K562 (cell line): ENCODE data around the gene PACS1.

Experiments used
- CTCF ChIP-seq, 3 experiments: IDR thresholded peaks in 2 of 3; conservative IDR thresholded peaks in 1 of 3; 2 replicates each; pipeline ENCODE4 v1.5.1; 2011 to 2012; ENCODE audit warnings: low read length in 3 of 3, mild to moderate bottlenecking in 3 of 3, control low read depth in 2 of 3, improper control_type of control experiment in 1 of 3, inconsistent platforms in 1 of 3, low read depth in 1 of 3, mixed read lengths in 1 of 3, moderate library complexity in 1 of 3; ENCODE audit not compliant: insufficient read depth in 2 of 3
- EHMT2 ChIP-seq: fragments of 450-650 bp; IDR thresholded peaks from 2 replicates; pipeline ENCODE4 v1.6.1; 2018; ENCODE audit warnings: antibody characterized with exemption
- HDAC2 ChIP-seq: fragments of 450-650 bp; IDR thresholded peaks from 2 replicates; pipeline ENCODE4 v1.6.1; 2016; ENCODE audit warnings: mild to moderate bottlenecking
- HDAC6 ChIP-seq: IDR thresholded peaks from 2 replicates; pipeline ENCODE4 v1.6.1; 2012; ENCODE audit warnings: low read depth, mild to moderate bottlenecking, control low read depth, inconsistent platforms, low read length, moderate library complexity
- HOXB6 ChIP-seq: fragments of 250-450 bp; sonication (Bioruptor Pico); IDR thresholded peaks from 2 replicates; pipeline ENCODE4 v1.5.1; 2022; ENCODE audit warnings: mild to moderate bottlenecking, borderline replicate concordance
- MAX ChIP-seq: sonication (generic); formaldehyde crosslinking; IDR thresholded peaks from 2 replicates; pipeline ENCODE4 v1.9.0; 2022; ENCODE audit warnings: mild to moderate bottlenecking, missing genetic modification reagents
- MTA1 ChIP-seq: fragments of 450-650 bp; IDR thresholded peaks from 2 replicates; pipeline ENCODE4 v1.6.1; 2017; ENCODE audit warnings: borderline replicate concordance
- ZBTB1 ChIP-seq: sonication (generic); formaldehyde crosslinking; IDR thresholded peaks from 2 replicates; pipeline ENCODE4 v1.8.1; 2023; ENCODE audit warnings: missing genetic modification reagents, low read depth, mild to moderate bottlenecking, borderline replicate concordance
- ZNF408 ChIP-seq: fragments of 250-450 bp; sonication (Bioruptor Pico); IDR thresholded peaks from 2 replicates; pipeline ENCODE4 v1.4.0; 2020; ENCODE audit warnings: low read depth, mild to moderate bottlenecking, moderate library complexity
- ZNF57 ChIP-seq: fragments of 450-650 bp; formaldehyde crosslinking; IDR thresholded peaks from 2 replicates; pipeline ENCODE4 v1.4.0; 2020; ENCODE audit warnings: mild to moderate bottlenecking, moderate library complexity
- TF ChIP-seq, protein P1 (sequence below): fragments of 450-650 bp; IDR thresholded peaks from 2 replicates; pipeline ENCODE4 v1.6.1; 2016; ENCODE audit warnings: low read depth

GRCh38 chr11:66292543-66293332 is 222.7 kb downstream of the PACS1 start:
- TF ChIP-seq HDAC2 (no peak), ZNF408 (no peak), MTA1 (no peak), EHMT2 (no peak), CTCF (IDR thresholded peaks at IDR 0.05 in 2 of 3, conservative IDR thresholded peaks at IDR 0.05 in 1 of 3; ENCODE audit: insufficient read depth in 2 of 3, low read depth in 1 of 3, low read length in 3 of 3) (no peak), ZBTB1 (no peak), MAX (CRISPR knock-in tag) (peak; percentile 15; the same call in 1 of the 2 replicates), HDAC6 (no peak), HOXB6 (no peak), ZNF57 (no peak)
- TF ChIP-seq, protein P1, sequence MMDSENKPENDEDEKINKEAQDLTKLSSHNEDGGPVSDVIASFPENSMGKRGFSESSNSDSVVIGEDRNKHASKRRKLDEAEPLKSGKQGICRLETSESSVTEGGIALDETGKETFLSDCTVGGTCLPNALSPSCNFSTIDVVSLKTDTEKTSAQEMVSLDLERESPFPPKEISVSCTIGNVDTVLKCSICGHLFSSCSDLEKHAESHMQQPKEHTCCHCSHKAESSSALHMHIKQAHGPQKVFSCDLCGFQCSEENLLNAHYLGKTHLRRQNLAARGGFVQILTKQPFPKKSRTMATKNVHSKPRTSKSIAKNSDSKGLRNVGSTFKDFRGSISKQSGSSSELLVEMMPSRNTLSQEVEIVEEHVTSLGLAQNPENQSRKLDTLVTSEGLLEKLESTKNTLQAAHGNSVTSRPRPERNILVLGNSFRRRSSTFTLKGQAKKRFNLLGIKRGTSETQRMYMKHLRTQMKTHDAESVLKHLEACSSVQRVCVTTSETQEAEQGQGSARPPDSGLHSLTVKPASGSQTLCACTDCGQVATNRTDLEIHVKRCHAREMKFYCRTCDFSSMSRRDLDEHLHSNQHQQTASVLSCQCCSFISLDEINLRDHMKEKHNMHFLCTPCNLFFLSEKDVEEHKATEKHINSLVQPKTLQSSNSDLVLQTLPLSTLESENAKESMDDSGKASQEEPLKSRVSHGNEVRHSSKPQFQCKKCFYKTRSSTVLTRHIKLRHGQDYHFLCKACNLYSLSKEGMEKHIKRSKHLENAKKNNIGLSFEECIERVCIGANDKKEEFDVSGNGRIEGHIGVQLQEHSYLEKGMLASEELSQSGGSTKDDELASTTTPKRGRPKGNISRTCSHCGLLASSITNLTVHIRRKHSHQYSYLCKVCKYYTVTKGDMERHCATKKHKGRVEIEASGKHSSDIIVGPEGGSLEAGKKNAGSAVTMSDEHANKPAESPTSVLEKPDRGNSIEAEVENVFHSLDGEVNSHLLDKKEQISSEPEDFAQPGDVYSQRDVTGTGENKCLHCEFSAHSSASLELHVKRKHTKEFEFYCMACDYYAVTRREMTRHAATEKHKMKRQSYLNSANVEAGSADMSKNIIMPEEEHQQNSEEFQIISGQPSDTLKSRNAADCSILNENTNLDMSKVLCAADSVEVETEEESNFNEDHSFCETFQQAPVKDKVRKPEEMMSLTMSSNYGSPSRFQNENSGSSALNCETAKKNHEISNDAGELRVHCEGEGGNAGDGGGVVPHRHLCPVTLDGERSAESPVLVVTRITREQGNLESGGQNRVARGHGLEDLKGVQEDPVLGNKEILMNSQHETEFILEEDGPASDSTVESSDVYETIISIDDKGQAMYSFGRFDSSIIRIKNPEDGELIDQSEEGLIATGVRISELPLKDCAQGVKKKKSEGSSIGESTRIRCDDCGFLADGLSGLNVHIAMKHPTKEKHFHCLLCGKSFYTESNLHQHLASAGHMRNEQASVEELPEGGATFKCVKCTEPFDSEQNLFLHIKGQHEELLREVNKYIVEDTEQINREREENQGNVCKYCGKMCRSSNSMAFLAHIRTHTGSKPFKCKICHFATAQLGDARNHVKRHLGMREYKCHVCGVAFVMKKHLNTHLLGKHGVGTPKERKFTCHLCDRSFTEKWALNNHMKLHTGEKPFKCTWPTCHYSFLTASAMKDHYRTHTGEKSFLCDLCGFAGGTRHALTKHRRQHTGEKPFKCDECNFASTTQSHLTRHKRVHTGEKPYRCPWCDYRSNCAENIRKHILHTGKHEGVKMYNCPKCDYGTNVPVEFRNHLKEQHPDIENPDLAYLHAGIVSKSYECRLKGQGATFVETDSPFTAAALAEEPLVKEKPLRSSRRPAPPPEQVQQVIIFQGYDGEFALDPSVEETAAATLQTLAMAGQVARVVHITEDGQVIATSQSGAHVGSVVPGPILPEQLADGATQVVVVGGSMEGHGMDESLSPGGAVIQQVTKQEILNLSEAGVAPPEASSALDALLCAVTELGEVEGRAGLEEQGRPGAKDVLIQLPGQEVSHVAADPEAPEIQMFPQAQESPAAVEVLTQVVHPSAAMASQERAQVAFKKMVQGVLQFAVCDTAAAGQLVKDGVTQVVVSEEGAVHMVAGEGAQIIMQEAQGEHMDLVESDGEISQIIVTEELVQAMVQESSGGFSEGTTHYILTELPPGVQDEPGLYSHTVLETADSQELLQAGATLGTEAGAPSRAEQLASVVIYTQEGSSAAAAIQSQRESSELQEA, result no peak
